ENCODE results near the gene CLRN3.

GRCh38 chr10:127909716-127910463 lies 17.1 kb upstream of the CLRN3 start:
- TF ChIP-seq EZH2phosphoT487 (IDR thresholded peaks at IDR 0.05; ENCODE audit: insufficient read depth, low read depth) (no peak), EZH2 (IDR thresholded peaks at IDR 0.05; ENCODE audit: insufficient read depth, poor library complexity, severe bottlenecking) (no peak)

Measured in GM23248 (cell line).